Stimulated activated CD4-positive, alpha-beta T cell treated with anti-CD3 and anti-CD28 coated beads, Interleukin-4, amount 100 ng/mL, for 24 hours (primary cell): Measurements from ENCODE around the gene CSPG4.
"Not testable (repeated sequence)": the region's sequence is repeated elsewhere in the genome, so short reads cannot be mapped to it uniquely, and the experiment has no call there.

Experiments used
- DNase-seq: peaks from one replicate; pipeline ENCODE4 v3.0.0-alpha.2; 2020

Gene CSPG4, protein sequence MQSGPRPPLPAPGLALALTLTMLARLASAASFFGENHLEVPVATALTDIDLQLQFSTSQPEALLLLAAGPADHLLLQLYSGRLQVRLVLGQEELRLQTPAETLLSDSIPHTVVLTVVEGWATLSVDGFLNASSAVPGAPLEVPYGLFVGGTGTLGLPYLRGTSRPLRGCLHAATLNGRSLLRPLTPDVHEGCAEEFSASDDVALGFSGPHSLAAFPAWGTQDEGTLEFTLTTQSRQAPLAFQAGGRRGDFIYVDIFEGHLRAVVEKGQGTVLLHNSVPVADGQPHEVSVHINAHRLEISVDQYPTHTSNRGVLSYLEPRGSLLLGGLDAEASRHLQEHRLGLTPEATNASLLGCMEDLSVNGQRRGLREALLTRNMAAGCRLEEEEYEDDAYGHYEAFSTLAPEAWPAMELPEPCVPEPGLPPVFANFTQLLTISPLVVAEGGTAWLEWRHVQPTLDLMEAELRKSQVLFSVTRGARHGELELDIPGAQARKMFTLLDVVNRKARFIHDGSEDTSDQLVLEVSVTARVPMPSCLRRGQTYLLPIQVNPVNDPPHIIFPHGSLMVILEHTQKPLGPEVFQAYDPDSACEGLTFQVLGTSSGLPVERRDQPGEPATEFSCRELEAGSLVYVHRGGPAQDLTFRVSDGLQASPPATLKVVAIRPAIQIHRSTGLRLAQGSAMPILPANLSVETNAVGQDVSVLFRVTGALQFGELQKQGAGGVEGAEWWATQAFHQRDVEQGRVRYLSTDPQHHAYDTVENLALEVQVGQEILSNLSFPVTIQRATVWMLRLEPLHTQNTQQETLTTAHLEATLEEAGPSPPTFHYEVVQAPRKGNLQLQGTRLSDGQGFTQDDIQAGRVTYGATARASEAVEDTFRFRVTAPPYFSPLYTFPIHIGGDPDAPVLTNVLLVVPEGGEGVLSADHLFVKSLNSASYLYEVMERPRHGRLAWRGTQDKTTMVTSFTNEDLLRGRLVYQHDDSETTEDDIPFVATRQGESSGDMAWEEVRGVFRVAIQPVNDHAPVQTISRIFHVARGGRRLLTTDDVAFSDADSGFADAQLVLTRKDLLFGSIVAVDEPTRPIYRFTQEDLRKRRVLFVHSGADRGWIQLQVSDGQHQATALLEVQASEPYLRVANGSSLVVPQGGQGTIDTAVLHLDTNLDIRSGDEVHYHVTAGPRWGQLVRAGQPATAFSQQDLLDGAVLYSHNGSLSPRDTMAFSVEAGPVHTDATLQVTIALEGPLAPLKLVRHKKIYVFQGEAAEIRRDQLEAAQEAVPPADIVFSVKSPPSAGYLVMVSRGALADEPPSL (N-terminal part only)

DNA sequence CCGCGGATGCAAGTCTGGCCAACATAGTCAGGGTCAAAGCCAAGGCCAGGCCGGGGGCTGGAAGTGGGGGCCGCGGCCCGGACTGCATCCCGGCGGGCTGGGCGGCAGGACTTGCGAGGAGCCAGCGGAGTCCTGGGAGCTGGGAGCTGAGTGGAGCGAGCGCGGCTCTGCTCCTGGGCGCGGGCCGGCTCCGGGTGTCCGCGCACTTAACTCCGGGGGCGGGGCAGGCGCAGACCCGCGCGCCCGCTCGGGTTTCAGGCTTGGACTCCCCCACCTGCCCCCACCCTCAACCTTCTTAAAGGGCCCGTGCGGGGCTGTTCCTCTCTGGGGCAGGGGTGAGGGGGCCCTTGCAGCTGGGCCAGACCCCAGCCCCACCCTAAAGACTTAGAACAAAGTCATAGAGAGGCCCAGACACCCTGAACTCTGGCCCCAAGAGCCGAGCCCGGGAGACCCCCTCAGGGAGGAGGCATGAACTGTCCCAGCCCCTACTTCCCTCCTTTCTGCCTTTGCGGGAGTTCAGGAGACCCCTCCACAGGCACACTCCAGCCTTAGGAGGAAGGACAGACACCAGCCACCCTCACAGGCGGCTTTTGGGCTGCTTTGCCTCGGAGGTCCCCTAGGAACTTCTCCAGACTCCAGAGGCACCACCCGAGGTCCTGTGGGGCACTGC, at the start of gene CSPG4:
CSPG4 (minus strand) TSS at position 181 of the 670 bp plus-strand sequence; CDS start at position 88, 93 bp downstream.
- no peak for DNase-seq

DNA sequence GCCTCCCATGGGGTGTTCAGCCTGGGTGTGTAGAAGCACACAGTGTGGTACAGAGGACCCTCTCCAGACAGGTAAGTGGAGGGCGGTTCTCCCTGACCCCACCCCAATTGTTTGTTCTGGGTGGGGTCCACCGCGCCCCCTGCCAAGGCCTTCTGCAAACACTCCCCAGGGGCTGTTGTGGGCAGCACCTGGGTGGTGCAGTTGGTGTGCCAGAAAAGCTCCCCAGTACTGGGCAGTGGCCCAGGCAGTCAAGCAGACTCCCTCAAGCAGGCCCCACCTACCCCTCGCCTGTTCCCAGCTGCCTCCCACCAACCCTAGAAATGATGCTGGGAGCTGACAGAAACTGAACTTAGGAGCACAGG, 49.7 kb upstream of the CSPG4 start:
- not testable (repeated sequence) for DNase-seq

DNA sequence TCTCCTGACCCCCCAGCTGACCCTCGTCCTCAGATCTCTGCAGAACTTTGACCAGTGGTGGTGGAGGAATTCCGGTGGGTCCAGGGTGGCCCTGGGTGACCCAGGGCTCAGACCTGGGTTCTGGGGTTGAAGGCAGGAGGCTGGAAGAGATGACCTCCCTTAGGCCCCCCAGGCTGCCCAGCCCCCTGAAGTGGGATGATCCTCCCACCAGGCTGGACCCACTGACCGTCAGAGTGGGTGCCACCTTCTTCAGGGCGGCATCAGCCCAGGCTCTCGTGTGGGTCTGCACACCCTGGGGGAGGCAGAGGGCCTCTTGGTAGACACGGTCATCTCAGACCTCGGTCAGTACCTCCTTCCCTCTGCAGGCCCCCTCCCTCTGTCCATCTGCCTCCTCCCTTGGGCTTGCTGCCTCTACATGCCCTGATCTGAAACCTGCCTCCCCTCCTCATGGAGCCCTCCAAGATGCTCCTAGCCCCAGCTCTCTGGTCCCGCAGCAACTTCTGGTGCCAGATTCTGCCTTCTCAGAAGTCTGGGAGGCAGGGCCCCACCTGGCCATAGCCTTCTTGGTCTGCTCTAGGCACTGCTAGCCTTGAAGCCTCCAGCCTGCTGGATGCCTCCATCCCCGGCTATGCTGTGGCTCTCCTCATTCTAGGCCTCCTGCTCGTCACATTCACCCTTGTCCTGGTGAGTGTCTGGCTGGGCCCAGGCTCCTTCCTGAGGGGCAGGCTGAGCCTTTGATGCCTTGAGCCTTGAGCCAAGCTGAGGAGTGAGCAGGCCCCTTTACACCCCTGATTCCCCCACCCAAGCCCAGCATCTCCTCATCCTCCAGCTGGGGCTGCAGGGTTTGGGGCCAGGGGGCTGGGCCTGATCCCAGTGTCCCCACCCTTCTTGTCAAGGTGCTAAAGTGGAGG, 49.1 kb upstream of the CSPG4 start:
- DNase-seq, result no peak

DNA sequence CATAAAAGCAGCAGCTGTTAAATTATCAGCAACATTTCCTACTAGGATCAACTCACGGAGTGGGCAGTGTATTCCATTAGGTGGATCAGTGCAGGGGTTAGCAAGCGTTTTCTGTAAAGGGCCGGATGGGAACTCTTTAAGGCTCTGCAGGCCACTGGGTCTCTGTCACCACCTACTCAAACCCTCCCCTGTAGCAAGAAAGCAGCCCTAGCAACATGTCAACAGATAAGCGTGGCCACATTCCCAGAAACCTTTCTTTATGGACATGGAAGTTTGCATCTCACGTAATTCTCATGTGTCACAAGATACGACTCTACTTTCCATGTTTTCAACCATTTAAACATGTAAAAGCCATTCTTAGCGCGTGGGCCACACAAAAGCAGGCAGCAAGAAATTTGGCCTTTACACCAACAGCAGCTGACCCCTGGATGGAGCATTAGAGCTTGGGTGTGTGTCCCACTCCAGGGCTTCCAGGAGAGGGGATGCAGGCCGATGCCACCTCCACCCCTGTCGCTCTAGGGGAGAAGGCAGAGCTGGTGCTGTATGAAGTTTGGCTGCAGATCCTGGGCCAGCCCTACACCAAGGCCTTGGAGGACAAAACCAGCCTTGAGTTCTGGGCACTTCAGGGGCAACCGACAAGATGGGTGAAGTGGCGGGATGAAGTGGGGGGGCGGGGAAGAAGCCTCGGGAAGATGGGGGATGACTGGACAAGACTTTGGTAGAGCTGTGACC, 48.2 kb upstream of the CSPG4 start:
- DNase-seq, result no peak

DNA sequence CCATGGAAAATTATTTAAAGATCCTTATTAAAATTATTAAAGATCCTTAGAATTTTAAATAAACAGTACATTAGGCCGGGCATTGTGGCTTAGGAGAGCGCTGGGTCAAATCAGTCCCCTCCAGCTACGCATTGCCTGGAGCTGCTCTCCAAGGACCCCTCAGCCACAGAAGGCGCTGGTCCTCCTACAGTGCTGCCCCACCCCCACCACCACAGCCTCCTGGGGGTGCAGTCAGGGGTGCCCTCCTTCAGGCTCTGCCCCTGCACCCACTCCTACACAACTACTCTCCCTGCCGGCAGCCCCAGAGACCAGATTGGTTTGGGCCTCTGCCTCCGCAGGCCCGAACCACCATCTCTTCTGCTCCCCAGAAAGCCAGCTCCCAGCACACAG, 47.5 kb upstream of the CSPG4 start:
- DNase-seq, result not testable (repeated sequence)

DNA sequence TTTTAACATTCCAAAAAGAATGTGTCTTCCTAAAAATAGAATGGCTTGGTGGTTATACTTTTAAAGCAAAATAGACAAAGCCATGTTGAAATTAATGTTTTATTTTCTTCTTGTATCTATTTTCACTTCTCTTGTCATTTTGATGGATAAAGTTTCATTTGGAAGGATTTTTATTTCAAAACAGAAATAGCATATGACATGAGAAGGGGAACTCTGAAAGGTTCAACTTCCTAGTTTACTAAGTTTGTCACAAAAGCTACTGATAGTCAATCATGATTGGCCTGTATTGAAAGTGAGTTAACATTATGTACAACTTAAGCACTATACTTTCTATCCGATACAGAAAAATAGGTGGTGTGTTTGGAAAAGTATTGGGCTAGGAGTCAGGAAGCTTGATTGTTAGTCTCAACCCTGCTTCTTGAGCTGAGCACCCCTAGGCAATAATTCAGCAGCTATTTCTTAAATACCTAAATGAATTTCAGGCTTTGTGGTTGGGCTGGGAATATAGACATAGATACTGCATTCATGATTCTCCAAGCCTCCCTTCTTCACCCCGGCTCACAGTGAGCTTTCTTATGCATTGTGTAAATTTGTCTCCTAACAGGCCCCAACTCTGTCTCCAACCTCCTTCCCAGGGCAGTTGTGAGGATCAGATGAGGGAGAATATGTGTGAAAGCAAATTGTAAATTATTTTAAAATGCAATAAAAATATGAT, 46.9 kb upstream of the CSPG4 start:
- DNase-seq, result no peak

DNA sequence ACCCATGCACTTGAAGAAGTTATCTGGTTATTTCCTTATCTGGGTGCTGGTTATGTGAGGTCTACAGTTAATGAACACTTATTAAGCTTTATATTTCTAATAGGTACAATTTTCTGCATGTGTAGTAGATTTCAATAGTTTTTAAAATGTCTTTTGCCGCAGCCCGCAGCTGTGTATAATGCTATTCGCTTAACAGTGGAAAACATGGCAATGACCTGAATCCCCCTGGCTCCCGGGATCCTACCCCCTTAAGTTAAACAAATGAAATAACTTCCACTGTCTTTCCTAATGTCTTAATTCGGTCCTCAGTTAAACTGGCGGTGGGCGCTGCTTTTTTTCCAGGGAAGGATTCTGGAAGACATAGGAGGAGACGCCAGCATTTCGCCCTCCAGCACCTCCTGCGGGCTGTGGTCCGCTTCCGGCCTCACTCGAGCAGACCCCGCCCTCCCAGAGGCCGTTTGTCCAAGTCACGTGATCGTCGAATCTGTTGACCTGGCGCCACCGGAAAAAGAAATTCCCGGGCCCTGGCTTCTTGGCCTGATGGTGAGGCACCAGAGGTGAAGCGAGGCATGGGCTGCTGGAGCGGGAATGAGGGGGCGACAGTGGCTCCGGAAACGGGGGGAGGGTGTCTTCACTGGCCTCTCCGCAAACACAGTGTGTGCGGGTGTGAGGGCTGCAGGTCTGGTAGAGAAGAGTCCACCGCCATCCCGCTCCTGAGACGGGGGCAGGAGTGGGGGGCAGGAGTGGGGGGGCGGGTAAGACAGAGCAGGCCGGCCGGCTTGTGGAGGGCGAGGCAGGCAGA, 45.6 kb upstream of the CSPG4 start:
- peak; percentile 68 for DNase-seq

DNA sequence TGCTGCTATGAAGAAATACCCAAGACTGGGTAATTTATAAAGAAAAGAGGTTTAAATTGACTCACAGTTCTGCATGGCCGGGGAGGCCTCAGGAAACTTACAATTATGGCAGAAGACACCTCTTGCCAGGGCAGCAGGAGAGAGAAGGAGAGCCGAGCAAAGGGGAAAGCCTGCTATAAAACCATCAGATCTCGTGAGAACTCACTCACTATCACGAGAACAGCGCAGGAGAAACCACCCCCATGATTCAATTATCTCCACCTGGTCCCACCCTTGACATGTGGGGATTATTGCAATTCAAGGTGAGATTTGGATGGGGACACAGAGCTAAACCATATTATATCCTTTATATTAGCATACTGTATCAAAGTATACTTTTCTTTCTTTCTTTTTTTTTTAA, 42.2 kb upstream of the CSPG4 start:
- not testable (repeated sequence) for DNase-seq

DNA sequence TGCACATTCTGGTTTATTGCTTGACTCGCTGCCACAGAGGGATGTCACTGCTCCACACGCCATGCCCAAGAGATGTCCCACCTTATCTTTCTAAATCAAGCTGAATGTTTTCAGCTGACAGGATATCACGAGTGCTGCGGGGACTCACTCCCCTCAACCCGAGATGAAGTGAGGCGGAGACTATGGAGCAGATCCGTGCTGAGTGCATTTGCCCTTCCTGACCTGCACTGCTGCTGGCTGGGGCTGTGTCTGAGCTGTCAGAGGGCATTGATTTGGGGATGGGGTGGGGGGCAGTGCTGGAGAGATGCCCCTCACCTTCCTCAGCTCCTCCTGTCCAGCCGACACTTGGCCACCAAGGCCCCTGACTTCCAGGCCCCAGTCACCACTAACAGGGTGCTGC, 40.5 kb upstream of the CSPG4 start:
- no peak for DNase-seq

DNA sequence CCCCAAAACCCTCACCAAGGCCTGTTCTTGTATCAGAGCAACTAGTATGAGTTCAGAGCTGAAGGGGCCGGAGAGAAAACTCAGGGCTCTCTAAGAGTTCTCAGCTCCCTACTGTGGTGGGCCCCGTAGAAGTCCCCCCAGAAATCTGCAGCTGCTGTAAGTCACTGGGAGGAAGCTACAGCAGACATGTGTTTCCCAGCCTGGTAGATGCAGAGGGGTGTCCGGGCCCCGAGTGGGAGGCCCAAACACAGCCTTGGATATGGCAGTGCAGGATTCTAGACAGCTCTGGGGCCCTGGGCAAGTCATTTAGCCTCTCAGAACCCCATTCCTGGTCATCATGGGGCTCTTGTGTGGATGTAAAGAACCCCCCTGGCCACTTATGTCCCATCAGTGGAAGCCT, 39.2 kb upstream of the CSPG4 start:
- no peak for DNase-seq

DNA sequence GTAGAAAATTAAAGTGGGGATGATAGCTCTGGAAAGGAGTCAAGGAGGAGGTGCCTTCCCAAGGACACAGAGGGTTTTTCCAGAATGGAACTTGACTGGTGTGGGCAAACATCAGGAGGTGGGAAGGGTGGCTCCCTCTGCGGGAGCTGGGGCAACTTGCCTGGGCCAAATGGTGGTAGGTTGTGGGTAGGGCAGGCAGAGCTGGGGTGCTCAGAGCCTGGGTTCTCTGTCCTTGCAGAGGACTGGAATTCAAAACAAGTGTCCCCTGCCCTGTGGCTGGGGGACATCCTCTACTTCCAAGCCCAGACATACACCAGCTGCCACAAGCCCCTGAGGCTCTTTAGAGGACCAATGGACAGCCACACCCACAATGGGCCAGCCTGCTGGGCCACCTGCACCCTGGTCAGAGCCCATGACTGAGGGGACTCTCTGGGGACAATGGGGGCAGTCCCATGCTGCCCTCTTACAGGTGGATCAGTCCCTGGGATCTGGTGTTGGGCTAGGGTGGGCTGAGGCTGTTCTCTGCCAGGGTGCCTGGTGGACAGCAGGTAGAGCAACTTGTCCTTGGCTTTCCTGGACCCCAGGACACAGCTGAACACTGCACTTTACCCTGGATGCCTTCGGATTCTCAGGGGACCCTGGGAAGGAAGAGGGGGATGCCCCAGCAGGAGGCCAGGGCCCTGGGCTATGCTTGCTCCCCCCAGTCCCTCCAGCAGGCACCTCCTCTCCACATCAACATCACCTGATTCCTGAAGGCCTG, 38.6 kb upstream of the CSPG4 start:
- DNase-seq, result no peak

DNA sequence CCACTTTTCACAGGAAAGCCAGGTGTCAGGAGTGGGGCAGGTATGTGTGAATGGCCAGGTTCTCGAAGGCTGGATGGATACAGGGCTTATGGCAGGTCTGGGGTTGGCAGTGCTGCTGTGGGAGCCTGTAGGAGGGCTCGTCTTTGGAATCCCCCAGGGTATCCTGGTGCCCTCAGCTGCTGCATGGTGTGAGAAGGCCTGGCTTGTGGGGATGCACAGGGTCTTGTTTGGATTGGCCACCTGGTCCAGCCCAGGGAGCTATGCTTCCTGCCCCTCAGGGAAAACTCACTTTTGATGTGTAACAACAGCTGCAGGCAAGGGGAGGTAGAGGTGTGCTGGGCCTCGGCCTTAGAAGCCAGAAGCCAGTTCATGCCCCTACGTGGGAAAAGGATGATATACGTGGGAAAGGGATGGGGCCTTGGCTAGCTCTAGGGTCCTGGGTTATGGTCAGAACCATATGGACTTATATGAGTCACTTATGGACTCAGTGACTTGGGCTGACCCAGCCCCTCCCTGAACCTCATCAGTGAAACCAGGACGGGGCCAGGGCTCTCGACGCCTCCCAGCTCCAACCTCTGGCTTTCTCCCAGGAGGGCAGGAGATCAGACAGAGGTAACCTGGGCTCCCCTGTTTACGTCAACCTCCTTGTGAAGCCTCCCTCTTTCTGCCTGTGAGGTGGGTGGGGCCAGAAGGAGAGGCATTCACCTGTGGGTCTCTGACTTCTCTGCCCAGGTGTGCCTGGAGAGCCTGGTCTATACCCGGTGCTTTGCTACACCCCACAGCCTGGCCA, 37.8 kb upstream of the CSPG4 start:
- DNase-seq, result no peak

DNA sequence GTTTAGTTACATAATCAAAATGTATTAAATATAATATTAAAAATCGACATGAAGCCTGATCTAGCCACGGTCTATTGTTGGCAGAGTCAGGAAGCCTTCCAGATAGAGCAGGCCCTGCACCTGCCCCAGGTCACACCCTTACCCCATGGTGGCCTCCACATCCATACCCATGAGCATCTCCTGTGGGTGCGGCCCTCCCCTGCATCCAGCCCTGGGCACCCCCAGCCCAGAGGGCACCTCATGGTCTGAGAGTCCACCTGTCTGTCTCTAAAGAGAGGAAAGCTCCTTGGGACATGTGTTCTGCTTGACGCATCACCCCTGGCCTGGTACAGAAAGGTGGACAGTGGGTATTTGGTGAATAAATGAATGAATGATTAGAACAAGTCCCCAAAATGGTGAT, 37.2 kb upstream of the CSPG4 start:
- DNase-seq, result no peak

DNA sequence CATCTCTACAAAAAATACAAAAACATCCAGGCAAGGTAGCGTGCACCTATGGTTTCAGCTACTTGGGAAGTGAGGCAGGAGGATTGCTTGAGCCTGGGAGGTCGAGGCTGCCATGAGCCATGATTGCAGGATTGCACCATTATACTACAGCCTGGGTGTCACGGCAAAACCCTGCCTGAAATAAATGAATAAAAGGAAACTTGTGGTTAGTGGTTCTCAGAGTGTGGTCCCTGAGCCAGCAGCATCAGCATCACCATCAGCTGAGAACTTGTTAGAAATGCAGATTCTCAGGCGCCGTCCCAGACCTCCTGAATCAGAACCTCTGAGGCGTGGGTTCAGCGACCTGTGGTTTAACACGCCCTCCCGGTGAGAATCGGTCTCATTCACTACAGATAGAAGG, 36.2 kb upstream of the CSPG4 start:
- peak; percentile 49 for DNase-seq

DNA sequence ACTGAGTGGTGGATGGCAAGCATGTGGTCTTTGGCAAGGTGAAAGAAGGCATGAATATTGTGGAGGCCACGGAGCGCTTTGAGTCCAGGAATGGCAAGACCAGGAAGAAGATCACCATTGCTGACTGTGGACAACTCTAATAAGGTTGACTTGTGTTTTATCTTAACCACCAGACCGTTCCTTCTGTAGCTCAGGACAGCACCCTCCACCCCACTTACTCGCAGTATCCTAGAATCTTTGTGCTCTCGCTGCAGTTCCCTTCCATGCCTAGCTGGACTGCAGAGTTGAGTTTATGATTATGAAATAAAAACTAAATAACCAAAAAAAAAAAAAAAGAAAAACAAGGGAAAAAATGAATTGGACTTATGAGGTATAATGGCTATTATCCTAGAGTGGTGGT, 34.5 kb upstream of the CSPG4 start:
- not testable (repeated sequence) for DNase-seq

DNA sequence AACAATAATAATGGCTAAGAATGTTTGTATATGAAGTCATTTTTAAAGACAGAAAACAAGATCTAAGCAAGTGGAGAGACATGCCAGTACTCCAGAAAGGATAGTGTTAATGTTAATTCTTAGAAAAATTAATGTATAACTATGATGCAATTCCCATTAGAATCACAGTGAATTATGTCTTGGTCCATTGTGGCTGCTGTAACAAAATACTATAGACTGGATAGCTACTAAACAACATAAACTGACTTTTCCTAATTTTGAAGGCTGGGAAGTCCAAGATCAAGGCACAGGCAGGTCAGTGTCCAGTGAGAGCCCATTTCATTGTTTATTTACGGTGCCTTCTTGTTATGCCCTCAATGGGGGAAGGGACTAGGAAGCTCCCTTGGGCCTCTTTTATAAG, 32.7 kb upstream of the CSPG4 start:
- DNase-seq, result no peak

DNA sequence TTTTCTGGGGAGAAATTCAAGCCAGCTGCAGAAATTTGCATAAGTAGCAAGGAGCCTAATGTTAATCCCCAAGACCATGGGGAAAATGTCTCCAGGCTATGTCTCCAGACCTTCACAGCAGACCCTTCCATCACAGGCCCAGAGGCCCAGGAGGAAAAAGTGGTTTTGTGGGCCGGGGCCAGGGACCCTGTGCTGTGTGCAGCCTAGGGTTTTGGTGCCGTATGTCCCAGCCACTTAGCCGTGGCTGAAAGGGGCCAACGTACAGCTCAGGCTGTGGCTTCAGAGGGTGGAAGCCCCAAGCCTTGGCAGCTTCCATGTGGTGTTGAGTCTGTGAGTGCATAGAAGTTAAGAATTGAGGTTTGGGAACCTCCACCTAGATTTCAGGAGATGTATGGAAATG, 29.7 kb upstream of the CSPG4 start:
- not testable (repeated sequence) for DNase-seq

DNA sequence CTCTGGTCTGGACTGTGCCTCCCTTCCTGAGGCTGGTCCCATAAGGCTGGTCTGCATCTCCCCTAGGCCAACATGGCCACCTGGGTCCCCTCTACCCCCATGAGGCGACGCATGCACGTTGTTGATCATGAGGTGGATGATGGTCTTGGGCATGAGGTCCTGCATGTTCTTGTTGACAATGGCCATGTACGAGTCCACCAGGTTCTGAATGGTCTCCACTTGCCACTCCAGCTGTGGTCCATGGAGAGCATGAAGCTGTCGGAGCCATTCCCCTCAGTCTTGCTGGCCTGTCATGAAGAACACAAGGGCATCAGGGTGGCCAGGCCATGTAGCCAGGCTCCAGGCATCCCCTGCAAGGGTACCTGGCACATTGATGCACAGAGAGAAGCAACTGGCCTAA, 27.1 kb upstream of the CSPG4 start:
- DNase-seq, result no peak
